Neural cell (in vitro differentiated cells): ENCODE measurements around the gene HAAO. TPM values are rescaled to one million over a fixed set of nuclear protein-coding genes. Genes with fewer than 3 reads are reported as not detected.

ENCODE experiments used
- H2AFZ ChIP-seq: fragments of 200-600, 300-800 bp; sonication (generic), shearing (Covaris generic); 2 replicates; pipeline ENCODE4 v1.6.0; 2014; ENCODE audit warnings: low read depth, mild to moderate bottlenecking, antibody characterized with exemption, low read length, moderate library complexity
- H3F3A ChIP-seq: fragments of 200-600 bp; shearing (Covaris generic); 2 replicates; pipeline ENCODE4 v1.6.1; 2016; ENCODE audit warnings: mild to moderate bottlenecking, moderate library complexity, mixed read lengths, antibody characterized with exemption, low read length; ENCODE audit not compliant: insufficient read depth, poor library complexity, severe bottlenecking
- H3K27ac ChIP-seq: fragments of 200-600, 300-800 bp; sonication (generic), shearing (Covaris generic); 2 replicates; pipeline ENCODE4 v1.5.1; 2014; ENCODE audit warnings: mild to moderate bottlenecking, low read length, moderate library complexity
- H3K27me3 ChIP-seq: fragments of 300-800, 200-600 bp; sonication (generic), shearing (Covaris generic); 2 replicates; pipeline ENCODE4 v1.6.0; 2014; ENCODE audit warnings: mild to moderate bottlenecking, low read depth, low read length, moderate library complexity; ENCODE audit not compliant: insufficient read depth
- H3K36me3 ChIP-seq: fragments of 300-800, 200-600 bp; sonication (generic), shearing (Covaris generic); 2 replicates; pipeline ENCODE4 v1.5.1; 2014; ENCODE audit warnings: mild to moderate bottlenecking, antibody characterized with exemption, low read length, moderate library complexity; ENCODE audit not compliant: insufficient read depth
- H3K4me2 ChIP-seq: fragments of 300-800, 200-600 bp; sonication (generic), shearing (Covaris generic); 2 replicates; pipeline ENCODE4 v1.6.0; 2014; ENCODE audit warnings: mild to moderate bottlenecking, low read length
- H3K4me3 ChIP-seq: fragments of 300-800, 200-600 bp; sonication (generic), shearing (Covaris generic); 2 replicates; pipeline ENCODE4 v1.5.1; 2014; ENCODE audit warnings: mild to moderate bottlenecking, low read length, moderate library complexity
- H3K79me2 ChIP-seq: fragments of 200-600 bp; shearing (Covaris generic); replicated peaks from 2 replicates; pipeline ENCODE4 v1.6.0; 2014; ENCODE audit warnings: mild to moderate bottlenecking, low read length, moderate library complexity; ENCODE audit not compliant: insufficient read depth
- H3K9ac ChIP-seq: fragments of 300-800, 200-600 bp; sonication (generic), shearing (Covaris generic); 2 replicates; pipeline ENCODE4 v1.6.1; 2016; ENCODE audit warnings: mild to moderate bottlenecking, low read length, mixed read lengths
- H3K9me2 ChIP-seq: fragments of 200-600 bp; shearing (Covaris generic); 2 replicates; pipeline ENCODE4 v1.6.1; 2016; ENCODE audit warnings: mild to moderate bottlenecking, low read length, mixed read lengths; ENCODE audit not compliant: insufficient read depth
- H3K9me3 ChIP-seq: fragments of 200-600, 300-800 bp; sonication (generic), shearing (Covaris generic); 2 replicates; pipeline ENCODE4 v1.6.1; 2016; ENCODE audit warnings: mild to moderate bottlenecking, mixed run types, low read length, moderate library complexity, mixed read lengths
- H4K20me1 ChIP-seq: fragments of 200-600 bp; shearing (Covaris generic); 2 replicates; pipeline ENCODE4 v1.6.1; 2016; ENCODE audit warnings: mild to moderate bottlenecking, mixed run types; ENCODE audit not compliant: insufficient read depth
- CTCF ChIP-seq: fragments of 450-650 bp; IDR thresholded peaks from 2 replicates; pipeline ENCODE4 v1.5.1; 2014; ENCODE audit warnings: antibody characterized with exemption, mild to moderate bottlenecking, moderate library complexity; ENCODE audit not compliant: poor library complexity, severe bottlenecking
- EP300 ChIP-seq: fragments of 450-650 bp; conservative IDR thresholded peaks from 2 replicates; pipeline ENCODE4 v1.6.1; 2014; ENCODE audit warnings: antibody characterized with exemption, mild to moderate bottlenecking, moderate library complexity; ENCODE audit not compliant: poor library complexity, severe bottlenecking
- EZH2 ChIP-seq: fragments of 200-600, 300-800 bp; shearing (Covaris generic), sonication (generic); IDR thresholded peaks from 2 replicates; pipeline ENCODE4 v1.6.1; 2014; ENCODE audit warnings: antibody characterized with exemption, low read length, borderline replicate concordance, mild to moderate bottlenecking; ENCODE audit not compliant: insufficient read depth, poor library complexity, severe bottlenecking
- MXI1 ChIP-seq: fragments of 450-650 bp; conservative IDR thresholded peaks from 2 replicates; pipeline ENCODE4 v1.6.1; 2014; ENCODE audit warnings: antibody characterized with exemption, mild to moderate bottlenecking; ENCODE audit not compliant: poor library complexity, severe bottlenecking
- POLR2AphosphoS5 ChIP-seq: IDR thresholded peaks from 2 replicates; pipeline ENCODE4 v1.6.1; 2012
- RAD21 ChIP-seq: fragments of 450-650 bp; conservative IDR thresholded peaks from 2 replicates; pipeline ENCODE4 v1.6.1; 2014; ENCODE audit warnings: antibody characterized with exemption, mild to moderate bottlenecking, moderate library complexity
- REST ChIP-seq: IDR thresholded peaks from 2 replicates; pipeline ENCODE4 v1.6.1; 2012; ENCODE audit warnings: borderline replicate concordance
- SMC3 ChIP-seq: fragments of 450-650 bp; conservative IDR thresholded peaks from 2 replicates; pipeline ENCODE4 v1.6.1; 2014; ENCODE audit warnings: antibody characterized with exemption, mild to moderate bottlenecking, moderate library complexity; ENCODE audit not compliant: poor library complexity
- TAF1 ChIP-seq: IDR thresholded peaks from 2 replicates; pipeline ENCODE4 v1.6.1; 2012; ENCODE audit warnings: low read depth
- polyA plus RNA-seq: library from polyadenylated mRNA; depleted of rRNA; stranded (reverse); fragments of >200 nt; gene quantifications from 2 replicates; pipeline ENCODE4 v1.2.3, GENCODE V29; 2014

HAAO gene
- polyA plus RNA-seq, 1 donor from 2014 or later: not detected

- no peak overlapping the region for H3K4me2 ChIP-seq
- H3K9me3 ChIP-seq: no peaks in the 10 kb centered on the region
- H3F3A ChIP-seq: no peaks in the 10 kb centered on the region
- no peak overlapping the region for H3K9ac ChIP-seq
- H3K27ac ChIP-seq: no peak overlapping the region
- H3K9me2 ChIP-seq: no peaks in the 10 kb centered on the region
- H3K27me3 ChIP-seq: peaks cover 25% of the 10 kb centered on the region
- no peaks in the 10 kb centered on the region for H3K36me3 ChIP-seq
- H4K20me1 ChIP-seq: no peaks in the 10 kb centered on the region
- no peak overlapping the region for H3K4me3 ChIP-seq
- no peak for TF ChIP-seq EZH2
- TF ChIP-seq POLR2AphosphoS5: no peak
- TF ChIP-seq MXI1: no peak
- no peak for TF ChIP-seq REST
- TF ChIP-seq EP300: no peak
- TF ChIP-seq CTCF: no peak
- H3K79me2 ChIP-seq: no peaks in the 10 kb centered on the region
- no peak overlapping the region for H2AFZ ChIP-seq
These were observed 4.3 kb upstream of the HAAO start for GRCh38 chr2:42796427-42797248.

GRCh38 chr2:42795841-42796301, 3.5 kb upstream of the HAAO start:
- H3K4me3 ChIP-seq: no peak overlapping the region
- no peak overlapping the region for H2AFZ ChIP-seq
- no peak overlapping the region for H3K9ac ChIP-seq
- H3K27ac ChIP-seq: no peak overlapping the region
- peaks cover 32% of the 10 kb centered on the region for H3K27me3 ChIP-seq
- no peaks in the 10 kb centered on the region for H4K20me1 ChIP-seq
- H3K9me2 ChIP-seq: no peaks in the 10 kb centered on the region
- no peak for TF ChIP-seq CTCF
- no peak for TF ChIP-seq TAF1
- TF ChIP-seq EP300: no peak
- no peak for TF ChIP-seq REST
- TF ChIP-seq MXI1: no peak
- TF ChIP-seq POLR2AphosphoS5: no peak
- no peak for TF ChIP-seq EZH2
- TF ChIP-seq RAD21: no peak
- TF ChIP-seq SMC3: no peak
- no peak overlapping the region for H3K4me2 ChIP-seq
- H3K36me3 ChIP-seq: no peaks in the 10 kb centered on the region
- H3F3A ChIP-seq: no peaks in the 10 kb centered on the region
- no peaks in the 10 kb centered on the region for H3K9me3 ChIP-seq
- H3K79me2 ChIP-seq: no peaks in the 10 kb centered on the region
